NCI-H2227 treated with DMSO at 0.1 percent for 48 hours (cell line): ENCODE measurements around the gene ANGPTL4.

Source experiments
- DNase-seq: peaks from one replicate; lab custom pipeline; 2025; lab: John Stamatoyannopoulos, UW

ANGPTL4 gene

DNA sequence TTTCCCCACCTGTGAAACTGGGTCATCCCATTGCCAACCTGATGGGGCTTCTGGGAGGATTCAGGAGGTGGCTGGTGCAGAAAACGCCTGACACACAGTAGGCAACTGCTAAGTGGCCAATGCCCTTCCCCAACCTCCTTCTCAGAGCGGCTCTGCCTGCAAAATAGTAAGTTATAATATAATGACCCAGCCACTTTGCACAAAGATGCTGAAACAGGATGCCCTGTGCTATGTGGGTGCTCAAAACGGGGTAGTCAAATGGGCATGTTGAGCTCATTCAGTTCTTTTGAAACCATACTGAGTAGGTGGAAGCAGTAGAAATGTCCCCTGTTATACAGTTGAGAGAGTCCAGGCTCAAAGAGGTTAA is 49.7 kb downstream of the ANGPTL4 start:
- DNase-seq = no peak

DNA sequence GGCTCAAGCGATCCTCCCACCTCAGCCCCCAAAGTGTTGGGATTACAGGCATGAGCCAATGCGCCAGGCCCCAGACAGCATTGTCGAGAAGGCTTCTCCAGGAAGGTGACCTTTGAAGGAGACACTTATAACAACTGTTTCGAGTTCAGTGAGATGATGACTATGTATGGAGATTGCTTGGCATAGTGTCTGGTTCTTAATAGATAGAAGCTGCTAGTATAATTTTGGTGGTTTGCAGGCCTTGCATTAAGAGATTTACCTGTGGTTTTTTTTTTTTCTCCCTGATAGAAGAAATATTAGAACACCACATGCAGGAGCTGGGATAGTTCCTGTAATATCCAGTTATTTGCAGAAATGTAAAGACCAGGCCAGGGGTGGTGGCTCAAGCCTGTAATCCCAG is 52.8 kb downstream of the ANGPTL4 start:
- no peak for DNase-seq

DNA sequence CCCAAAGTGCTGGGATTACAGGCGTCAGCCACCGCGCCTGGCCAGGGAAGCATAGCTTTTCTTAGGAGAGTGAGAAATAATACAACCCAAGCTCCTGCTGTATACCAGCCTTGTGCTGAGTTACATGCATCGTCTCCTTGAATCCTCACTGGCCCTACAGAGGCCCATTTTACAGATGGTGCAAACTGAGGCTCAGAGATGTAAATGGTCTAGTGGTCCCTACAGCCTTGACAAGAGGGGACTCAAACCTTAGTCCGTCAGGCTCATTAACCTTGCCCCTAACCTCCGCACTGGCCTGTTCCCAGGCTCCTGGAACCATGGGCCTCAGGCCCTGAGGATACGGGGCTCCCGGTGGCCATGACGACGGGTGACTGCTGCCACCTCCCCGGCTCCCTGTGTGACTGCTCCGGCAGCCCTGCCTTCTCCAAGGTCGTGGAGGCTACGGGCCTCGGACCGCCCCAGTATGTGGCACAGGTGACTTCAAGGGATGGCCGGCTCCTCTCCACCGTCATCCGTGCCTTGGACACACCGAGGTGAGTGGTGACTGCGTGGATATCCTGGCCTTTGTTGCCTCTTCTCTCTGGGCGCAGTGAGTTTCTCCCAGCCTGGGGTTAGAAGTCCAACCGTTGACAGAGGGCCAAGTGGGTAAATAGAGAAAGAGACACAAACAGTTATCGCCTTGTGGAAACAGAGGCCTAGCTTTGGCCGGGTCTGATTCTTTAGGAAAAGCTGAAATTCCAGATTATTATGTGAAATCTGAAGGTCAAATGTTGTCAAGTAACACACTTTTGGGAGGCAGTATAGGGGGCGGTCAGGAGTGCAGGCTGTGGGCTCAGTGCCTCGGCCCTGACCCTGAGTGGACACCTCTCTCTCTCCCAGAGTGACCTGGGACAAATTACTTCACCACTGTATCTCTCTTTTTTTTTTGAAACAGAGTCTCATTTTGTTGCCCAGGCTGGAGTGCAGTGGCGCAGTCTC is 57.8 kb downstream of the ANGPTL4 start:
- DNase-seq = no peak

DNA sequence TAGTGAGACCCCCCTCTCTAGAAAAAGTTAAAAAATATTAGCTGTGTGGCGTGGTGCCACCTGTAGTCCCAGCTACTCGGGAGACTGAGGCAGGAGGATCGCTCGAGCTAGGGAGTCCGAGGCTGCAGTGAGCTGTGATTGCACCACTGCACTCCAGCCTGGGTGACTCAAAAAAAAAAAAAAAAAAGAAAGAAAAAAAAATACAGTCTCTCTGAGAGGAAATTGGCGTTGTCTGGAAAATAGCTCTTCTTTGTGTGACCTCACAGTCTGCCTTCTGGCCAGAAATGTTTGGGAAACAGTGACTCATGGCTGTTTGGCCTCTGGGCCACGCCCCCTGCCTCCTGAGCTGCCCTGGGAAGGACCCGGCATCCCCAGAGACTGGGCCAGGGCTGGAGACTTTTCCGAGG is 59.9 kb downstream of the ANGPTL4 start:
- no peak for DNase-seq
